GM12864 (cell line): Measurements from ENCODE around the gene RTL3.

Experiments
- DNase-seq: peaks from one replicate; pipeline ENCODE4 v3.0.0-alpha.2; 2011; ENCODE audit warnings: low read depth
- H3K4me3 ChIP-seq: 2 replicates; pipeline ENCODE4 v1.5.1; 2011; ENCODE audit warnings: mild to moderate bottlenecking, low read depth, low read length, control low read depth
- TF ChIP-seq, protein P1 (sequence below): IDR thresholded peaks from 2 replicates; pipeline ENCODE4 v1.5.1; 2011; ENCODE audit warnings: low read depth, mild to moderate bottlenecking, moderate library complexity, low read length, control low read depth, inconsistent platforms; ENCODE audit errors: missing control alignments

Gene RTL3

DNA sequence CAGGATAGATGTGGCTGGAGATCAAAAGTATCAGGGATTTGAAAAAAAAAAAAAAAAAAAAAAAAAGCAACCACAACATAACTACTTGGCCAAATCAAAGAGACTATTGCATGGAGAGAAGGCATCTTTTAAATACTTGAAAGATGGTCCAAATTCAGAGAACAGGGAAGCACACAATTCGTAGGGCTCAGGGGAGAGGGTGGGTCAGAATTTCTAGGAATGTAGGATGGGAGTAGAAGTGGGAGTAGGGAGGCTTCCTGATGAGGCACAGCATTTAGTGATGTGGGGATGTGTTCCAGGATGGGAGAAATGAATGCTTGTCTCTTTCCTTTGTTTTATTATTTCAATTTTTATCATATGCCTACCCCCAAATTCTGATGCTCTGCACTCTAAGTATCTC is 36.3 kb downstream of the RTL3 start:
- no peak overlapping the region for H3K4me3 ChIP-seq
- DNase-seq = no peak
- TF ChIP-seq, protein P1, sequence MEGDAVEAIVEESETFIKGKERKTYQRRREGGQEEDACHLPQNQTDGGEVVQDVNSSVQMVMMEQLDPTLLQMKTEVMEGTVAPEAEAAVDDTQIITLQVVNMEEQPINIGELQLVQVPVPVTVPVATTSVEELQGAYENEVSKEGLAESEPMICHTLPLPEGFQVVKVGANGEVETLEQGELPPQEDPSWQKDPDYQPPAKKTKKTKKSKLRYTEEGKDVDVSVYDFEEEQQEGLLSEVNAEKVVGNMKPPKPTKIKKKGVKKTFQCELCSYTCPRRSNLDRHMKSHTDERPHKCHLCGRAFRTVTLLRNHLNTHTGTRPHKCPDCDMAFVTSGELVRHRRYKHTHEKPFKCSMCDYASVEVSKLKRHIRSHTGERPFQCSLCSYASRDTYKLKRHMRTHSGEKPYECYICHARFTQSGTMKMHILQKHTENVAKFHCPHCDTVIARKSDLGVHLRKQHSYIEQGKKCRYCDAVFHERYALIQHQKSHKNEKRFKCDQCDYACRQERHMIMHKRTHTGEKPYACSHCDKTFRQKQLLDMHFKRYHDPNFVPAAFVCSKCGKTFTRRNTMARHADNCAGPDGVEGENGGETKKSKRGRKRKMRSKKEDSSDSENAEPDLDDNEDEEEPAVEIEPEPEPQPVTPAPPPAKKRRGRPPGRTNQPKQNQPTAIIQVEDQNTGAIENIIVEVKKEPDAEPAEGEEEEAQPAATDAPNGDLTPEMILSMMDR = no peak

DNA sequence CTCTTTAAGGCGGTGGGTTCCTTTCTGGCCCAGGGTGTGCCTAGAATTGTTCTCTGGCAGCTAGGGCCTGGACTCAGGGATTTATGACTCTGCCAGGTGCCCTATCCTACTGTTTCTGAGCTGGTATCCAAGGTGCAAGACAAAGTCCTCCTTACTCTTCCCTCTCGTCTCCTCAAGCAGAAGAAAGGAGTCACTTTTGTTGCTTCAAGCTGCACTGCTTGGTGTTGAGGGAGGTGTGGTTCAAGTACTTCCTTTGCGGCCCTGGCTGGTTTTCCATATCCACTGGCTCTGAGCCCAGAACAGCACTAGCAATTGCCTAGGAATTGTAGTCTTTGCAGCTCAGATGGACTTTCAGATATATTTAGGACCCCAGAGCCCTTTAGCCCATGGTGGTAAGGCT is 39.3 kb downstream of the RTL3 start:
- no peak for DNase-seq
- H3K4me3 ChIP-seq = no peak overlapping the region

DNA sequence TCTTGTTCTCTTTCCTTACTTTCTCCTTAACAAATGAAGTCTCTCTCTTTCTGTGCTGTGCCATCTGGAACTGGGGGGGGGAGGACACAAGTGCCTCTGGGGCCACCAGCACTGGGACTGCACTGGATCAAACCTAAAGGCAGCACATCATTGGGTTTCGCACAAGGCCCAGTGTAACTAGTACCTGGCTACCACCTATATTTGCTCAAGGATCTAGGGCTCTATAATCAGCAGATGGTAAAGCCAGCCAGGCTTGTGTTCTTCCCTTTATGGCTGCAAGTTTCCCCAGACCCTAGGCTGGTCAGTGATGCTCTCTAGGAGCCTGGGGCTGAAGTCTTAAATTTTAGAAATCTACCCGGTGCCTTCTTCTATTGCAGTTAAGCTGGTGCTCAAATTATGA is 40.1 kb downstream of the RTL3 start:
- no peak overlapping the region for H3K4me3 ChIP-seq
- no peak for DNase-seq
- TF ChIP-seq, protein P1 = no peak

More for the DNA sequence above, 39.3 kb downstream of the RTL3 start:
- TF ChIP-seq, protein P1 = no peak

DNA sequence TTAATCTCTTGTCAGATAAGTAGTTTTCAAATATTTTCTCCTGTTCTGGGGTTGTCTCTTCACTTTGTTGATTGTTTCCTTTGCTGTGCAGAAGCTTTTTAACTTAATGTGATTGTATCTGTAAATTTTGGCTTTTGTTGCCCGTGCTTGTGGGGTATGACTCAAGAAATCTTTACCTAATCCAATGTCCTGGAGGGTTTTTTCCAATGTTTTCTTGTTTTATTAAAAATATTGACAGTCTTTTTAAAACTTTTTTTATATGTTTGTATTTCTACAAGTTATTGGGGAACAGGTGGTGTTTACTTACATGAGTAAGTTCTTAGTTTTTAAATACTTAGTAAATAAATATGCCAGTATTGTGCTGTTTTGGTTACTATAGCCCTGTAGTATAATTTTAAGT is 44.9 kb downstream of the RTL3 start:
- TF ChIP-seq, protein P1 = no peak
- DNase-seq = no peak

More for the DNA sequence above, 44.9 kb downstream of the RTL3 start:
- H3K4me3 ChIP-seq = no peak overlapping the region
